PC-9 (cell line): ENCODE data around the gene IQGAP1. TPM values are rescaled to one million over a fixed set of nuclear protein-coding genes. Genes with fewer than 3 reads are reported as not detected.

Source experiments
- BruUV-seq: library from RNA; stranded (reverse); fragments of 400-500 nt; replicated peaks from 2 replicates; lab custom pipeline; 2021; lab: Mats Ljungman, UMichigan
- CTCF ChIA-PET: fragments of 300-600 bp; sonication (Branson Sonifier 250); formaldehyde crosslinking; loops from one replicate; lab custom pipeline; 2022; ENCODE audit warnings: antibody characterized with exemption; lab: Charles Lee
- POLR2A ChIA-PET: fragments of 300-600 bp; sonication (Branson Sonifier 250); formaldehyde crosslinking; loops from one replicate; lab custom pipeline; 2022; ENCODE audit warnings: antibody characterized with exemption; ENCODE audit not compliant: unreplicated experiment; lab: Charles Lee
- DNase-seq, 2 experiments: peaks; one replicate each; pipeline versions ENCODE4 v3.0.0 to v3.0.0-alpha.2; 2015 to 2022; ENCODE audit warnings: mixed read lengths in 1 of 2
- H2AFZ ChIP-seq: fragments of 200-600 bp; sonication (generic); 2 replicates; pipeline ENCODE4 v1.8.1; 2017; ENCODE audit warnings: antibody characterized with exemption
- H3F3A ChIP-seq: fragments of 200-600 bp; sonication (generic); 2 replicates; pipeline ENCODE4 v1.8.1; 2017; ENCODE audit warnings: antibody characterized with exemption, mild to moderate bottlenecking, low read depth; ENCODE audit not compliant: insufficient read depth
- H3K27ac ChIP-seq: fragments of 200-600 bp; sonication (generic); 2 replicates; pipeline ENCODE4 v1.6.1; 2016; ENCODE audit warnings: mixed run types
- H3K27me3 ChIP-seq: fragments of 200-600 bp; sonication (generic); 2 replicates; pipeline ENCODE4 v1.6.1; 2016; ENCODE audit warnings: low read depth, mixed run types; ENCODE audit not compliant: insufficient read depth
- H3K36me3 ChIP-seq: fragments of 200-600 bp; sonication (generic); 2 replicates; pipeline ENCODE4 v1.6.1; 2016; ENCODE audit warnings: low read depth, mixed run types
- H3K4me1 ChIP-seq: fragments of 200-600 bp; sonication (generic); replicated peaks from 2 replicates; pipeline ENCODE4 v1.6.1; 2016; ENCODE audit warnings: mixed run types; ENCODE audit not compliant: insufficient read depth
- H3K4me2 ChIP-seq: fragments of 200-600 bp; sonication (generic); 2 replicates; pipeline ENCODE4 v1.6.1; 2017; ENCODE audit warnings: mixed run types
- H3K4me3 ChIP-seq: fragments of 200-600 bp; sonication (generic); 2 replicates; pipeline ENCODE4 v1.6.1; 2016; ENCODE audit warnings: mixed run types
- H3K79me2 ChIP-seq: fragments of 200-600 bp; sonication (generic); 2 replicates; pipeline ENCODE4 v1.6.1; 2017; ENCODE audit warnings: low read depth, mixed run types
- H3K9me2 ChIP-seq: fragments of 200-600 bp; sonication (generic); 2 replicates; pipeline ENCODE4 v1.8.1; 2017; ENCODE audit warnings: mild to moderate bottlenecking; ENCODE audit not compliant: insufficient read depth
- H3K9me3 ChIP-seq: fragments of 200-600 bp; sonication (generic); 2 replicates; pipeline ENCODE4 v1.8.1; 2016; ENCODE audit warnings: low read depth; ENCODE audit not compliant: insufficient read depth
- H4K20me1 ChIP-seq: fragments of 200-600 bp; sonication (generic); 2 replicates; pipeline ENCODE4 v1.8.1; 2017; ENCODE audit not compliant: insufficient read depth
- EZH2 ChIP-seq: fragments of 200-600 bp; sonication (generic); IDR thresholded peaks from 2 replicates; pipeline ENCODE4 v1.8.0; 2017; ENCODE audit warnings: antibody characterized with exemption, low read depth
- intact Hi-C: fragments of 100-400 bp; cut with micrococcal nuclease; formaldehyde crosslinking; loops from one replicate; pipeline ENCODE4 v1.10.0; 2022; ENCODE audit not compliant: unreplicated experiment
- total RNA-seq: library from RNA; stranded (reverse); gene quantifications from 2 replicates; pipeline ENCODE4 v1.2.3, GENCODE V29; 2021
- TF ChIP-seq, protein P1 (sequence below): fragments of 200-600 bp; sonication (generic); conservative IDR thresholded peaks from 2 replicates; pipeline ENCODE4 v1.6.1; 2017; ENCODE audit warnings: mixed run types, antibody characterized with exemption, mild to moderate bottlenecking, moderate library complexity

The IQGAP1 gene
- total RNA-seq, 1 experiment from 2014 or later, result 164 TPM

GRCh38 chr15:90419206-90419605 lies 31.2 kb downstream of the IQGAP1 start:
- Histone ChIP-seq H2AFZ (no peak overlapping the region), H3K27me3 (no peaks in the 10 kb centered on the region), H3K4me3 (peak overlapping the region; percentile 26; the same call in 1 of the 2 replicates), H3K27ac (peak overlapping the region; percentile 83), H4K20me1 (peaks cover 6% of the 10 kb centered on the region; the same call in 1 of the 2 replicates), H3K79me2 (peaks cover 95% of the 10 kb centered on the region), H3F3A (peaks cover 31% of the 10 kb centered on the region), H3K9me2 (no peaks in the 10 kb centered on the region), H3K4me2 (peak overlapping the region; percentile 67), H3K4me1 (peaks cover 54% of the 10 kb centered on the region), H3K9me3 (no peaks in the 10 kb centered on the region), H3K36me3 (no peaks in the 10 kb centered on the region)
- POLR2A ChIA-PET, result interaction anchor here (0.6 kb wide), 1 partner anchor 31 kb away, joined by 3 read pairs; the partner anchor contains the start of gene IQGAP1
- CTCF ChIA-PET, result no interaction called here
- no TSS peak for BruUV-seq
- TF ChIP-seq, protein P1, sequence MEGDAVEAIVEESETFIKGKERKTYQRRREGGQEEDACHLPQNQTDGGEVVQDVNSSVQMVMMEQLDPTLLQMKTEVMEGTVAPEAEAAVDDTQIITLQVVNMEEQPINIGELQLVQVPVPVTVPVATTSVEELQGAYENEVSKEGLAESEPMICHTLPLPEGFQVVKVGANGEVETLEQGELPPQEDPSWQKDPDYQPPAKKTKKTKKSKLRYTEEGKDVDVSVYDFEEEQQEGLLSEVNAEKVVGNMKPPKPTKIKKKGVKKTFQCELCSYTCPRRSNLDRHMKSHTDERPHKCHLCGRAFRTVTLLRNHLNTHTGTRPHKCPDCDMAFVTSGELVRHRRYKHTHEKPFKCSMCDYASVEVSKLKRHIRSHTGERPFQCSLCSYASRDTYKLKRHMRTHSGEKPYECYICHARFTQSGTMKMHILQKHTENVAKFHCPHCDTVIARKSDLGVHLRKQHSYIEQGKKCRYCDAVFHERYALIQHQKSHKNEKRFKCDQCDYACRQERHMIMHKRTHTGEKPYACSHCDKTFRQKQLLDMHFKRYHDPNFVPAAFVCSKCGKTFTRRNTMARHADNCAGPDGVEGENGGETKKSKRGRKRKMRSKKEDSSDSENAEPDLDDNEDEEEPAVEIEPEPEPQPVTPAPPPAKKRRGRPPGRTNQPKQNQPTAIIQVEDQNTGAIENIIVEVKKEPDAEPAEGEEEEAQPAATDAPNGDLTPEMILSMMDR, result no peak
- no peak for TF ChIP-seq EZH2
- no peak for DNase-seq
- intact Hi-C loops, result no loop called here

DNA sequence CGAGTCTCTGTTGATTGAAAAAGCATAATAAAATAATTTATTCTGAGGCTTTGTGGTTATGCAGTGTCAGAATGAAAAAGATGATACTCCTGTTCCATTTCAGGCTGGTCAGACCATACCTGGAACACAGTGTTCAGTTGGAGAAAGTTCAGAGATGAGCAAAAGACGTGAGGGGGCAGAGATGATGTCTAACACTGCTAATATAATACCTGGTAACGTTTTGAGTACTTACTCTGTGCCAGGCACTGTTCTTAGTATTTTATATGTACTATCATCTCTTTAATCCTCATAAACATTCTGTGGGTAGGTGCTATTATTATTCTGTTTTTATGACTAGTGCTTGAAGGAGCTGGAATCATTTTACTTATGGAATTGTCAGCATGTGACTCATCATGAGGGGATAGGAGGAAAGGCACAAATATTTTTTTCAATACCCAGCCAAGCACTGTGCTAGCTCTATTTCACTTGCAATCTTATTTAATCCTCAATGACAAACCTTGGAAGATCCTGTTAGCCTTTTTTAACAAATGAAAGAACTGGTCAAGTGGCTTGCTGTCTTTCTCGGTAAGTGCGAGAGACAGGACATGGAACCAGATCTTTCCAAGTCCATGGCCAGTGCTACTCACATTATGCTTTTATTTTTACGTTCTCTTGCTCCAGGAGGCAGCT lies 31.8 kb downstream of the IQGAP1 start:
- Histone ChIP-seq H3K27ac (peak overlapping the region; percentile 83), H3K4me2 (peak overlapping the region; percentile 67), H3K4me1 (peaks cover 48% of the 10 kb centered on the region), H3F3A (peaks cover 26% of the 10 kb centered on the region), H2AFZ (no peak overlapping the region), H3K9me2 (no peaks in the 10 kb centered on the region), H3K9me3 (no peaks in the 10 kb centered on the region), H3K79me2 (peaks cover 95% of the 10 kb centered on the region), H3K27me3 (no peaks in the 10 kb centered on the region), H3K36me3 (no peaks in the 10 kb centered on the region), H3K4me3 (peak overlapping the region; percentile 26; the same call in 1 of the 2 replicates), H4K20me1 (peaks cover 6% of the 10 kb centered on the region; the same call in 1 of the 2 replicates)
- POLR2A ChIA-PET, result interaction anchor here (0.6 to 0.9 kb wide), 4 partner anchors 21 to 104 kb away, joined by 3 to 6 read pairs (median 4); partner anchors contain the start of gene IQGAP1
- intact Hi-C loops, result loop anchor here (5.0 kb wide), 1 partner anchor 33 kb away; the partner anchor contains the start of gene IQGAP1
- CTCF ChIA-PET, result interaction anchor here (0.5 kb wide), 1 partner anchor 101 kb away, joined by 3 read pairs; no protein-coding TSS in a partner anchor
- peak; percentile 11 to 89 for DNase-seq
- TF ChIP-seq, protein P1, result no peak
- no peak for TF ChIP-seq EZH2
- BruUV-seq, result no TSS peak

- peaks cover 95% of the 10 kb centered on the region for H3K79me2 ChIP-seq
- H3K4me1 ChIP-seq, result peaks cover 44% of the 10 kb centered on the region
- no peaks in the 10 kb centered on the region for H3K27me3 ChIP-seq
- CTCF ChIA-PET, result no interaction called here
- intact Hi-C loops, result loop anchor here (5.0 kb wide), 1 partner anchor 33 kb away; the partner anchor contains the start of gene IQGAP1
- H3K36me3 ChIP-seq, result no peaks in the 10 kb centered on the region
- H2AFZ ChIP-seq, result no peak overlapping the region
- peaks cover 6% of the 10 kb centered on the region; the same call in 1 of the 2 replicates for H4K20me1 ChIP-seq
- TF ChIP-seq, protein P1, result no peak
- TF ChIP-seq EZH2, result no peak
- TSS peak; percentile 18 for BruUV-seq
- H3K4me2 ChIP-seq, result peak overlapping the region; percentile 67
- H3K27ac ChIP-seq, result peak overlapping the region; percentile 83
- DNase-seq, result no peak
- no peaks in the 10 kb centered on the region for H3K9me2 ChIP-seq
- peak overlapping the region; percentile 10; the same call in 1 of the 2 replicates for H3K4me3 ChIP-seq
- POLR2A ChIA-PET, result interaction anchor here (0.6 to 0.9 kb wide), 4 partner anchors 22 to 105 kb away, joined by 3 to 6 read pairs (median 5); no protein-coding TSS in a partner anchor
- peaks cover 31% of the 10 kb centered on the region for H3F3A ChIP-seq
- no peaks in the 10 kb centered on the region for H3K9me3 ChIP-seq
Observed at GRCh38 chr15:90420451-90420850, 32.4 kb downstream of the IQGAP1 start.
